ENCODE results near the gene SNRPF. TPM values are rescaled to one million over a fixed set of nuclear protein-coding genes. Genes with fewer than 3 reads are reported as not detected.
A peak's percentile ranks its signal among the peaks of the same experiment; 100 is the strongest.
"Not testable (repeated sequence)": the region's sequence is repeated elsewhere in the genome, so short reads cannot be mapped to it uniquely, and the experiment has no call there.

SNRPF gene
- total RNA-seq (10.9 and 20.0 TPM in 2 replicates), polyA plus RNA-seq (54.4 and 54.6 TPM in 2 replicates)

GRCh38 chr12:95858451-95859343, at the start of gene SNRPF:
TSS of gene SNRPF (plus strand) at chr12:95858952. CDS start at chr12:95859074, 122 bp downstream.
- H3K27ac ChIP-seq: peak within 1 kb of the TSS; percentile 79
- H3K27me3 ChIP-seq: no peaks in the 10 kb centered on the region
- peak within 1 kb of the TSS; percentile 58 for H3K4me3 ChIP-seq
- H3K79me2 ChIP-seq: peaks cover 45% of the 10 kb centered on the region
- H2AFZ ChIP-seq: peak within 1 kb of the TSS; percentile 86
- peak within 1 kb of the TSS; percentile 92 for H3K4me2 ChIP-seq
- TF ChIP-seq CTCF (IDR thresholded peaks at IDR 0.05; ENCODE audit: poor library complexity) (peak; percentile 24), EZH2 (IDR thresholded peaks at IDR 0.05; ENCODE audit: borderline replicate concordance) (no peak)
- H3K4me1 ChIP-seq (ENCODE audit: insufficient read depth): peaks cover 8% of the 10 kb centered on the region
- no peaks in the 10 kb centered on the region for H3K9me3 ChIP-seq (ENCODE audit: low read depth)
- peak; percentile 97 for DNase-seq (ENCODE audit: low spot score)
- WGBS (ENCODE audit: low lambda C conversion rate, missing lambda C conversion rate): 3% methylated on average over 54 of the region's 54 CpGs
- no peaks in the 10 kb centered on the region for H4K20me1 ChIP-seq (ENCODE audit: insufficient read depth, poor library complexity, severe bottlenecking)
- H3K9me2 ChIP-seq (replicated peaks; ENCODE audit: insufficient read depth): no peaks in the 10 kb centered on the region
- peaks cover 4% of the 10 kb centered on the region for H3K36me3 ChIP-seq (replicated peaks; ENCODE audit: insufficient read depth, low read depth)

- Histone ChIP-seq H3K4me2 (no peak overlapping the region), H4K20me1 (ENCODE audit: insufficient read depth, poor library complexity, severe bottlenecking) (no peaks in the 10 kb centered on the region)
Observed at GRCh38 chr12:95809000-95809680, 49.6 kb upstream of the SNRPF start.

GRCh38 chr12:95810411-95810810, 48.3 kb upstream of the SNRPF start:
- Histone ChIP-seq H3K27ac (no peak overlapping the region), H2AFZ (no peak overlapping the region), H4K20me1 (ENCODE audit: insufficient read depth, poor library complexity, severe bottlenecking) (no peaks in the 10 kb centered on the region), H3K4me3 (no peak overlapping the region), H3K36me3 (replicated peaks; ENCODE audit: insufficient read depth, low read depth) (no peaks in the 10 kb centered on the region), H3K9me2 (replicated peaks; ENCODE audit: insufficient read depth) (no peaks in the 10 kb centered on the region), H3K4me1 (ENCODE audit: insufficient read depth) (peaks cover 4% of the 10 kb centered on the region), H3K9me3 (ENCODE audit: low read depth) (no peaks in the 10 kb centered on the region), H3K4me2 (no peak overlapping the region), H3K27me3 (no peaks in the 10 kb centered on the region), H3K79me2 (no peaks in the 10 kb centered on the region)
- TF ChIP-seq EZH2 (IDR thresholded peaks at IDR 0.05; ENCODE audit: borderline replicate concordance): no peak
- TF ChIP-seq CTCF (IDR thresholded peaks at IDR 0.05; ENCODE audit: poor library complexity): no peak
- no peak for DNase-seq (ENCODE audit: low spot score)
- WGBS (ENCODE audit: low lambda C conversion rate, missing lambda C conversion rate): 84% methylated on average over 2 of the region's 2 CpGs

More at GRCh38 chr12:95809000-95809680, 49.6 kb upstream of the SNRPF start:
- H3K27ac ChIP-seq: no peak overlapping the region
- no peaks in the 10 kb centered on the region for H3K9me3 ChIP-seq (ENCODE audit: low read depth)
- no peaks in the 10 kb centered on the region for H3K36me3 ChIP-seq (replicated peaks; ENCODE audit: insufficient read depth, low read depth)
- H3K9me2 ChIP-seq (replicated peaks; ENCODE audit: insufficient read depth): no peaks in the 10 kb centered on the region
- no peaks in the 10 kb centered on the region for H3K79me2 ChIP-seq
- no peak overlapping the region for H2AFZ ChIP-seq
- no peak for TF ChIP-seq CTCF (IDR thresholded peaks at IDR 0.05; ENCODE audit: poor library complexity)
- no peak for TF ChIP-seq EZH2 (IDR thresholded peaks at IDR 0.05; ENCODE audit: borderline replicate concordance)
- no peak for TF ChIP-seq EZH2phosphoT487 (IDR thresholded peaks at IDR 0.05; ENCODE audit: low read depth, severe bottlenecking, unreplicated experiment)
- peaks cover 5% of the 10 kb centered on the region for H3K4me1 ChIP-seq (ENCODE audit: insufficient read depth)
- WGBS (ENCODE audit: low lambda C conversion rate, missing lambda C conversion rate): 95% methylated on average over 7 of the region's 7 CpGs
- DNase-seq (ENCODE audit: low spot score): no peak
- H3K27me3 ChIP-seq: no peaks in the 10 kb centered on the region
- no peak overlapping the region for H3K4me3 ChIP-seq

- H3K36me3 ChIP-seq (replicated peaks; ENCODE audit: insufficient read depth, low read depth); DNase-seq (ENCODE audit: low spot score); H3K9me3 ChIP-seq (ENCODE audit: low read depth); H4K20me1 ChIP-seq (ENCODE audit: insufficient read depth, poor library complexity, severe bottlenecking); H3K27me3 ChIP-seq; H3K4me3 ChIP-seq; H3K4me1 ChIP-seq (ENCODE audit: insufficient read depth); H3K9me2 ChIP-seq (replicated peaks; ENCODE audit: insufficient read depth); H3K79me2 ChIP-seq; H3K4me2 ChIP-seq; H3K27ac ChIP-seq; H2AFZ ChIP-seq: not testable (repeated sequence)
- 89% methylated on average over 4 of the region's 4 CpGs for WGBS (ENCODE audit: low lambda C conversion rate, missing lambda C conversion rate)
Observed at GRCh38 chr12:95812155-95812554, 46.6 kb upstream of the SNRPF start.
